Measurements from ENCODE around the gene NUAK2.

DNA sequence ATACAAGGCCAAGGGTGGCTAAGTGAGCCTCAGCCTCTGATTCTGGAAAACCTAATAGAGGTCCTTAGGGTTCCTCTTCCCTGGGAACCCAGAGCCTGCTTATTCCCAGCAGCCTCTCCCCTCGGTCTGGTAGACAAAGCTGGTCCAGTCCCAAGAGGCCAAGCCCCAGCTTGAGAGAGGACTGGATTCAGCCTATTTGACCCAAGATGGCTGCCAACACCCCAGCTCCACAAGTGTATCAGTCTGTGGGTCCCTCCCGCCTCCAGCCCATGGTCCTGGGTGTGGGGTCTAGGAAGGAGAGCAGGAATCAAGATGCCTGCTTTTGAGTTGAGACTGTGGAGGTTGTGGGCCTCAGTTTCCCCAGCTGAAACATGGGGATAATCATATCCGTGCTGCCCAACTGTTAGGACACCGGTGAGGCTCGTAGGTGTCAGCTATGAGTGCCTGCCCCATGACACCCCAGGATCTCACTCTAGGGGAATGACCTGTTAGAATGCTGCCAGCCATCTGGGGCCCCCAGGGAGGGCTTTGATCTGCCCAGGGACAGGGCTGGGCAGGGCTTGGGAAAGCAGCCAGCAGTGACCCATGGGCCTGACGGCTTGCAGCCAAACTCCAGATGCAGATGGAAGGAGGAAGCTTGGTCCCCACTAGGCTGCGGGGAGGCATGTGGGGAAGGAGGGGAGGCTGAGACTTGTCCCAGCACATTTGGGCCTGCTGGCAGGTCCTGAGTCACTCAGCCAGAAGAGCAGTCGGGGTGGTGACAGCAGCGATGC lies 45.4 kb downstream of the NUAK2 start:
- TF ChIP-seq CTCF (IDR thresholded peaks at IDR 0.05), result no peak
- no peak for TF ChIP-seq POLR2A (IDR thresholded peaks at IDR 0.05)
